SJCRH30 (cell line): ENCODE measurements around the gene NPHS2. TPM values are rescaled to one million over a fixed set of nuclear protein-coding genes. Genes with fewer than 3 reads are reported as not detected.
A peak's percentile ranks its signal among the peaks of the same experiment; 100 is the strongest.
"Not testable (repeated sequence)": the region's sequence is repeated elsewhere in the genome, so short reads cannot be mapped to it uniquely, and the experiment has no call there.

ENCODE experiments used
- DNase-seq, 2 experiments: peaks; one replicate each; pipeline ENCODE4 v3.0.0-alpha.2; 2015 to 2020
- H3K27ac ChIP-seq: fragments of 250-450 bp; sonication (Bioruptor Pico); 2 replicates; pipeline ENCODE4 v1.5.1; 2020; ENCODE audit warnings: mild to moderate bottlenecking, moderate library complexity
- H3K27me3 ChIP-seq: fragments of 250-450 bp; sonication (Bioruptor Pico); 2 replicates; pipeline ENCODE4 v1.5.1; 2020; ENCODE audit warnings: mild to moderate bottlenecking, moderate library complexity
- H3K36me3 ChIP-seq: fragments of 250-450 bp; sonication (Bioruptor Pico); 2 replicates; pipeline ENCODE4 v1.5.1; 2020; ENCODE audit warnings: mild to moderate bottlenecking, moderate library complexity
- H3K4me1 ChIP-seq: fragments of 250-450 bp; sonication (Bioruptor Pico); 2 replicates; pipeline ENCODE4 v1.5.1; 2020; ENCODE audit warnings: mild to moderate bottlenecking, moderate library complexity
- H3K4me3 ChIP-seq: fragments of 250-450 bp; sonication (Bioruptor Pico); 2 replicates; pipeline ENCODE4 v1.5.1; 2020; ENCODE audit warnings: mild to moderate bottlenecking, moderate library complexity
- H3K9me3 ChIP-seq: fragments of 250-450 bp; sonication (Bioruptor Pico); replicated peaks from 2 replicates; pipeline ENCODE4 v1.5.1; 2020; ENCODE audit warnings: mild to moderate bottlenecking, moderate library complexity
- total RNA-seq: library from RNA; depleted of rRNA; stranded (reverse); fragments of >200 nt; shearing (Covaris generic); gene quantifications from 2 replicates; pipeline ENCODE4 v1.2.3, GENCODE V29; 2014

NPHS2 gene
- total RNA-seq, 1 experiment from 2014 or later: not detected

- H3K27me3 ChIP-seq: no peaks in the 10 kb centered on the region
- no peaks in the 10 kb centered on the region for H3K9me3 ChIP-seq
- H3K27ac ChIP-seq: no peak overlapping the region
- no peak overlapping the region for H3K4me3 ChIP-seq
- no peak for DNase-seq
- no peaks in the 10 kb centered on the region for H3K4me1 ChIP-seq
- no peaks in the 10 kb centered on the region for H3K36me3 ChIP-seq
Measured at GRCh38 chr1:179558078-179558477, 17.7 kb downstream of the NPHS2 start.

- Histone ChIP-seq H3K36me3 (no peaks in the 10 kb centered on the region), H3K4me3 (no peak overlapping the region), H3K27me3 (no peaks in the 10 kb centered on the region), H3K27ac (no peak overlapping the region), H3K4me1 (no peaks in the 10 kb centered on the region), H3K9me3 (no peaks in the 10 kb centered on the region)
- DNase-seq: no peak
Measured at GRCh38 chr1:179554427-179554826, 21.3 kb downstream of the NPHS2 start.

- no peak overlapping the region for H3K27ac ChIP-seq
- peak in 1 of 2 experiments; percentile 12 for DNase-seq
- H3K9me3 ChIP-seq: no peaks in the 10 kb centered on the region
- H3K4me1 ChIP-seq: no peaks in the 10 kb centered on the region
- H3K36me3 ChIP-seq: no peaks in the 10 kb centered on the region
- H3K4me3 ChIP-seq: no peak overlapping the region
- no peaks in the 10 kb centered on the region for H3K27me3 ChIP-seq
Measured at GRCh38 chr1:179550746-179551682, 24.7 kb downstream of the NPHS2 start.

DNA sequence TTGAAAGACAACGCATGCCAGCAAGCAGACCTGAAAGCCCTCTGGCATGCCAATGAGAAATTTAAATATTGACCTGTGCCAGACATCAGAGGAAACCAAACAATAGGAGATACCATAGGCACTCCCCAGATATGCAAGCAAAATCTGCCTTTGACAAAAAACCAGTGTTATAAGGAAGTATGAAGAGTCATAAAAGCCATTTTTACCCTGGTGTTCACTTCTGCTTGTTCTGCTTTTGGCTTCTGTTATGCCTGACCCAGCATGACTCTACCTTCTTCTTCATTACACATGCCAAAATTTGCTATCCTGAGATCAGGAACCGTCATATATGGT is 26.4 kb downstream of the NPHS2 start:
- no peak overlapping the region for H3K27ac ChIP-seq
- H3K4me3 ChIP-seq: no peak overlapping the region
- DNase-seq: no peak
- no peaks in the 10 kb centered on the region for H3K36me3 ChIP-seq
- H3K4me1 ChIP-seq: no peaks in the 10 kb centered on the region
- H3K27me3 ChIP-seq: no peaks in the 10 kb centered on the region
- no peaks in the 10 kb centered on the region for H3K9me3 ChIP-seq

GRCh38 chr1:179548666-179549367 is 26.9 kb downstream of the NPHS2 start:
- no peak for DNase-seq
- no peaks in the 10 kb centered on the region for H3K36me3 ChIP-seq
- no peaks in the 10 kb centered on the region for H3K4me1 ChIP-seq
- no peaks in the 10 kb centered on the region for H3K27me3 ChIP-seq
- no peak overlapping the region for H3K4me3 ChIP-seq
- no peak overlapping the region for H3K27ac ChIP-seq
- H3K9me3 ChIP-seq: no peaks in the 10 kb centered on the region

GRCh38 chr1:179547021-179547535 is 28.7 kb downstream of the NPHS2 start:
- no peaks in the 10 kb centered on the region for H3K27me3 ChIP-seq
- H3K27ac ChIP-seq: no peak overlapping the region
- no peak overlapping the region for H3K4me3 ChIP-seq
- H3K36me3 ChIP-seq: no peaks in the 10 kb centered on the region
- DNase-seq: no peak
- no peaks in the 10 kb centered on the region for H3K9me3 ChIP-seq
- no peaks in the 10 kb centered on the region for H3K4me1 ChIP-seq

DNA sequence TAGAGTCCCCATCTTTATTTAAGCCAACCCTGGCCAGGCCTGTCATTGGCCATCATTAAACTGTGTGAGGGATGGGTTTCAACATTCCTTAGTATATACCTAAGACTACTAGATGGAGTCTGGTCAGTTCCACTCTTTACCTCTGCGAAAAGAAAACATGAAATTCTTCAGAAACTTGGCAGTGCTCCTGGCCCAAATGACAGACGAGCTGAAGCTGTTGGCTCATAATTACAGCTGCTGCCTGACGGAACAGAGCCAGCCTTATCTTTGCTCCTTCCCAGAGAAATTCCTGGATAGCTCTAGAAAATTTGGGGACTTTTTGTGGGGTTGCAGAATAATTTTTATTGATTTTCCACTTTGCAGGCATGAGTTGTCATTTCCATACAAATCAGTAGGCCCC is 30.4 kb downstream of the NPHS2 start:
- no peaks in the 10 kb centered on the region for H3K4me1 ChIP-seq
- no peak overlapping the region for H3K4me3 ChIP-seq
- H3K27me3 ChIP-seq: no peaks in the 10 kb centered on the region
- no peak for DNase-seq
- no peaks in the 10 kb centered on the region for H3K36me3 ChIP-seq
- no peak overlapping the region for H3K27ac ChIP-seq
- H3K9me3 ChIP-seq: no peaks in the 10 kb centered on the region

GRCh38 chr1:179541774-179542173 is 34.0 kb downstream of the NPHS2 start:
- Histone ChIP-seq H3K36me3 (no peaks in the 10 kb centered on the region), H3K4me1 (no peaks in the 10 kb centered on the region), H3K9me3 (no peaks in the 10 kb centered on the region), H3K27me3 (no peaks in the 10 kb centered on the region), H3K27ac (no peak overlapping the region), H3K4me3 (no peak overlapping the region)
- no peak for DNase-seq

- no peaks in the 10 kb centered on the region for H3K27me3 ChIP-seq
- H3K4me1 ChIP-seq: no peaks in the 10 kb centered on the region
- no peaks in the 10 kb centered on the region for H3K36me3 ChIP-seq
- no peak overlapping the region for H3K4me3 ChIP-seq
- H3K27ac ChIP-seq: no peak overlapping the region
- no peaks in the 10 kb centered on the region for H3K9me3 ChIP-seq
- DNase-seq: no peak
Measured at GRCh38 chr1:179530352-179530751, 45.4 kb downstream of the NPHS2 start.

GRCh38 chr1:179529482-179530195 is 46.1 kb downstream of the NPHS2 start:
- Histone ChIP-seq H3K27ac (no peak overlapping the region), H3K9me3 (no peaks in the 10 kb centered on the region), H3K27me3 (no peaks in the 10 kb centered on the region), H3K36me3 (no peaks in the 10 kb centered on the region), H3K4me1 (no peaks in the 10 kb centered on the region), H3K4me3 (no peak overlapping the region)
- DNase-seq: no peak

GRCh38 chr1:179518544-179518943 is 57.2 kb downstream of the NPHS2 start:
- not testable (repeated sequence) for DNase-seq, H3K27me3 ChIP-seq, H3K27ac ChIP-seq

GRCh38 chr1:179516976-179517705 is 58.6 kb downstream of the NPHS2 start:
- Histone ChIP-seq H3K4me1 (no peaks in the 10 kb centered on the region), H3K9me3 (no peaks in the 10 kb centered on the region), H3K27ac (no peak overlapping the region), H3K27me3 (no peaks in the 10 kb centered on the region), H3K4me3 (no peak overlapping the region), H3K36me3 (no peaks in the 10 kb centered on the region)
- no peak for DNase-seq

More at GRCh38 chr1:179518544-179518943, 57.2 kb downstream of the NPHS2 start:
- H3K4me3 ChIP-seq, H3K36me3 ChIP-seq, H3K4me1 ChIP-seq, H3K9me3 ChIP-seq: not testable (repeated sequence)

- Histone ChIP-seq H3K9me3 (no peaks in the 10 kb centered on the region), H3K4me3 (no peak overlapping the region)
Measured at GRCh38 chr1:179510038-179510437, 65.7 kb downstream of the NPHS2 start.

DNA sequence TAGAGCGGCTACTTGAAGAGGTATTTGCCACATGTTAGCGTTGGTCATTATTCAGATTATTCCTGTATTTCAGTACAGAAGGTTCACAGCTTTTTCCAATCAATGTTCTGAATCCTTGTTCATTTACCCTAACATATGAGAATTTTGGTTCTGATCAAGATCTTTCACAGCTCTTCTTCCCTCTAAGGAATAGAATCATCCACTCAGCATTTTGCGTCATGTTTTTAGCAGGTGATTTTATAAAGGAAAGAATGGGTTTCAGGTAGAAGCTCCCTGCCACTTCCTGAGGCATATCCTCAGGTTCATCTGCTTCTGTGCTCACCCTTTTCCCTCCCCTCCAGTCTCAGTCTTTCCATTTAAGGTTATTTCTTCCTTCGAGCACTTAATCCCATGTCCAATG is 66.4 kb downstream of the NPHS2 start:
- H3K4me3 ChIP-seq: no peak overlapping the region
- H3K27me3 ChIP-seq: no peaks in the 10 kb centered on the region
- H3K4me1 ChIP-seq: no peaks in the 10 kb centered on the region
- no peak overlapping the region for H3K27ac ChIP-seq
- H3K36me3 ChIP-seq: no peaks in the 10 kb centered on the region
- no peaks in the 10 kb centered on the region for H3K9me3 ChIP-seq
- DNase-seq: no peak

More at GRCh38 chr1:179510038-179510437, 65.7 kb downstream of the NPHS2 start:
- no peaks in the 10 kb centered on the region for H3K36me3 ChIP-seq
- H3K4me1 ChIP-seq: no peaks in the 10 kb centered on the region
- H3K27ac ChIP-seq: no peak overlapping the region
- H3K27me3 ChIP-seq: no peaks in the 10 kb centered on the region
- no peak for DNase-seq
